Mucosa of gallbladder (tissue), 1 donor: ENCODE measurements around the gene CD36. TPM values are rescaled to one million over a fixed set of nuclear protein-coding genes. Genes with fewer than 3 reads are reported as not detected.
"Not testable (repeated sequence)": the region's sequence is repeated elsewhere in the genome, so short reads cannot be mapped to it uniquely, and the experiment has no call there.

Experiments used
- DNase-seq: peaks from one replicate; pipeline ENCODE4 v3.0.0-alpha.2; 2020; ENCODE audit warnings: low spot score
- total RNA-seq: library from RNA; stranded (reverse); gene quantifications from one replicate; pipeline ENCODE4 v1.2.1, GENCODE V29; 2021
- donor health status: DM: no; HTN: no; CAD: no.

Gene CD36
- total RNA-seq, 1 donor from 2014 or later = 35.8 TPM

DNA sequence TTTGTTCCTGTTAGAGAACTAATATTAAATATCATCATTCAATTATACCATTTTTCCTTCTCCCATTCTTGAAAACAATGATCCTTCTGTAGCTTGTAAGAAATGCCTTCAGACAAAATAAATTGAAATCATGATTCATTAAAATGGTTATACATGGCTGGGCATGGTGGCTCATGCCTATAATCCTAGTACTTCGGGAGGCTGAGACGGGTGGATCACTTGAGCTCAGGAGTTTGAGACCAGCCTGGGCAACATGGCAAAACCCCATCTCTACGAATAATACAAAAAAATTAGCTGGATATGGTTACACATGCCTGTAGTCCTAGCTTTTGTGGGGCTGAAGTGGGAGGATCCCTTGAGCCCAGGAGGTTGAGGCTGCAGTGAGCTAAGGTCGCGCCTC, 13.0 kb downstream of the CD36 start:
- no peak for DNase-seq

DNA sequence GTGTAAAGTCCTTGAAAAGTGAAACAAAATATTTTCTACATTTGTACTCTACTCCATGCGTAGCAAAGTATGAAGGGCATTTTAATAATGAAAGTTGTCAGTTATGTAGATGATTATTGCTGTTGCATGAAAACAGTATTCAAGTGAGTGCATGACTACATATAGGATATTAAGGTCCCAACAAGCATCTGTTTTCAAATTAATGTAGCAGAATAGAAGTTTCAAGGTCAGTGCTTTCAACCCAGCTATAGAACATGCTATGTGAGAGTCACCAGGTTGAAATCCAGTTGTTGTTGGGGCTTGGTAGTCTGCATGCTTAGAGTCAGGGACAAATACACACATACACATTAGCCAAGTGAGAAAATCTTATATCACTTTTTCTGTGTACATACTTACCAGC, 14.8 kb downstream of the CD36 start:
- DNase-seq = no peak

DNA sequence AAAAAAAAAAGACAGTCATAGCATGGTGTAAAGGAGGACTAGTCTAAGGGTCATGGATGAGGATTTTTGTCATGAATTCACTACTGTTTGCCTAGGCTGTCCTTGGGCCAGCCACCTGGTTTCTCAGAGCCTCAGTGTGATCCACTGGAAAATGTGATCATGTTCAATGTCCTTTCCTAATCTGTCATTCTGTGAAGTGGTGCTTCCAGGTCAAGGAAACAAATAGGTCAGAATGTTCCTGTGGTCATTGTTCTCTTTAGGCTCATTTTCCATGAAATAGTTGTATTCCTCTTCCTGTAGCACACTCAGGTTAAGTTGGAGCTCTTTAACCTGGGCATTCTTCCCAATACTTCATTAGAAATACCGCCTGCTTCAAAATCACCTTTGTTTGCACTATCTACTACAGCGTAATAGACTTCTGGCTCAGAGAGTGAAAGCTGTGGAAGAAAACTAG, 16.5 kb downstream of the CD36 start:
- no peak for DNase-seq

DNA sequence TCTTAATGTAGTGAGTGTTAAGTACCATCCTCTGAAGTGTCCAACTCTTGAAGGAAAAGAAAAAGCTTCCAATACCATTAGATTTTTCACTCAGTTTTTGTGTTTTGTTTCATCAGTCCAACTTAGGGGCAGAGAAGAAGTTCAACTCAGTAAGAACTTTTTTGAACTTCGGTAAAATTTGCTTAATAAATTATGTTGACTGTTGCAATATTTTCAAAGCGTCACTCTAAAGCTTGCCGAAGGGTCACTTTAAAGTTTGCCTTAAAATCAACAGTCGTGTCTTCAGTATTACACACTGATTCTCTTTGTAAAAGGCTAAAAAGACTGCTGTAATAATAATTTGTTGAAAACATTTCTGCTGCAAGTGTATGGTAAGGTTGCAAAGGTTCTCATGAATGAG, 17.6 kb downstream of the CD36 start:
- DNase-seq = no peak

DNA sequence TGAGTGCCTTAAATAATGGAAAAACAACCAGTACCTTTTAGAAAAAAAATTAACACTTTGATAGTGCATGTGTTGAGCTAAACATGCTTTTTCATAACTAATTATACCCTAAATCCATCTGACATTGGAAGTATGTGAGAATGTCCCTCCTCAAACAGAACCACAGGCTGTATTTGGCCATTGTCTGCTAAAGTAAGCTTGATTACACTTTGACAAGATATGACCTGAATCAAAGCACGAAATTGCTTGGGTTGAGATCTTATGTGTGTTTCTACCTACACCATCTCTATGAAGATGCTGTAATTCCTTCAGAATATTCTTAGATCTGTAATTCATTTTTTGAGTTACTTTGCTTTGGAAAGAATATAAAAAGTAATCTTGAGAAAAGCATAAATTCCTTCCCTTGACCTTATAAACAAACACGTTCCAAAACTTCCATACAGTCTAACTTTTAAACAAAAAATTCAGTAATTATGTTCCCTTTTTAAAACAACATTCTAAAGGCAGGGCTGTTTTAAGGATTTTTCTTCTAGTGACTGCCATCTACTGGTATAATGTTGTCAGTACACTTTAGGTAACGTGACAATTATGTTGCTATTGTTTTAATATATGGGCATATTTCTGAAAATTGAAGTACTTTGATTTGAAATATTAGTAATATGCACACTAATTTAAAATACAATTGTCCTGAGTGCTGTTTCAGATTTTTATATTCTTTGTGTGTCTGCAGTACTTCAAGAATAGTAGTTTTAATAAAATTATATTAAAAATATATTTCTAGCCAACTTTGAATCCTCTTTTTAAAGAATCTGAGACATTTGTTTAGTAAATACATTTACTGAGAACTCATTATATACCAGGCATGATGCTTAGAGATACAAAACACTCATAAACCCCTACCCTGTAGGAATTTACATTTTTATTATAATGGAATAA, 20.9 kb downstream of the CD36 start:
- no peak for DNase-seq

DNA sequence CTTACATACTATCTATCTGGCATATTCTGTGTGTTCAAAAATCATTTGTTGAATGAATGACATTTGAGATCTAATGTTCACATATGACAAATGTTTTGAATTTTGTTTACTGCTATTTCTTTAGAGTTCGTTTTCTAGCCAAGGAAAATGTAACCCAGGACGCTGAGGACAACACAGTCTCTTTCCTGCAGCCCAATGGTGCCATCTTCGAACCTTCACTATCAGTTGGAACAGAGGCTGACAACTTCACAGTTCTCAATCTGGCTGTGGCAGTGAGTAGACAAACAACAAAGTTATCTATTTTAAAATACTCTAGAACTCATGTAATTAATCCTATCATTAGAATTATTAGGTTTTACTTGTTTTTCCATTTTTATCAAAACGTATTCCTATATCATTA, 22.5 kb downstream of the CD36 start:
- DNase-seq = no peak

DNA sequence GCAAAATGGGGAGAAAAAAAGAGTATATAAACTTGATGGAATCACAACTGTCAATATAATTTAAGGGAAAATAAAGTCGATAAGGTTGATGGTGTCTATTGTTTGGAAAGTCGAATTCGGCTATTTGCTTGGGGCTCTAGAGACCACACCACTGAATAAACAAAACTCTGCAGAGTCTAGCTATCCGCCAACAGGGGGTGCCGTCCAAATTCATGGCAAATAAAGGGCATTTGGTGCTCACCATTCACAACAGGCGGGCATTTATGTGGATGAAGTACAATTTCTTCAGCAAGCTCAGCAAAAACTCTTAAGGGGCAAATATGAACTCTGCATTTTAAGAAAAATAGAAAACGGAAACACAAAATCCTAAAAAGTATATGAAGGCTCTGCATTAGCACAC, 23.3 kb downstream of the CD36 start:
- DNase-seq = no peak

DNA sequence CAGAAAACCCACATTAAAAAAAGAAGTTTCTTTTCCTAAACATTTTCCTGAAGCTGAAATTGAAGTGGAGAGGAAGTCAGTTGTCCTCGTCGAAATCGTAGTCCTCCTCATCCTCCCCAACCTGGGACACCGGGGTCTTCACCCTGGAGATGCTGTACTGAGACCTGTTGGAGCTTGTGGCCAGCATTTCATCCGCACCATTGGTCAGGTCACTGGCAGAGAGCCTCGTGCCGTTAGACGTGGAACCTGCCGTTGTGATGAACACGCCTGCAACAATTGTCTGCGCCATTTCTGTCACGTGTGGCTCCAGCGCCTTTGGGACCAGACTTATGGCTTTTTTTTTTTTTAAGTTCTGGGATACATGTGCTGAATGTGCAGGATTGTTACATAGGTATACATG, 23.8 kb downstream of the CD36 start:
- DNase-seq = no peak

DNA sequence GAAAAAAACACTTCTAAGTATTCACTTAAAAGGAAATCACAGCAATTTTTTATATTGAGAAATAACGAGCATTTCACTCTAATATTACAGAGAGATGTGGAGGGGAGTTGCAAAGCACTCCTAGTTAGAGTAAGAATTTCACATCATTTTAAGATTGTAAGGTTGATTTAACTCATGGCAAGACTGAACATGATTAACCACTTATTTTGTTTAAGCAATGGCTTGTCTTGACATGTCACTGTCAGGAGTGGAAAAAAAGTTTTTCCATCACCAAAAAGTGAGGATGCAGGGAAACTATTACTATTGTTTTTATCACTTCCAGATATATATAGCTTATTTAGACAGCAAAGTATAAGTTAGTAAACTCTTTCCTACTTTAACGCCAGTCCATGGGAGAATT, 27.1 kb downstream of the CD36 start:
- no peak for DNase-seq

DNA sequence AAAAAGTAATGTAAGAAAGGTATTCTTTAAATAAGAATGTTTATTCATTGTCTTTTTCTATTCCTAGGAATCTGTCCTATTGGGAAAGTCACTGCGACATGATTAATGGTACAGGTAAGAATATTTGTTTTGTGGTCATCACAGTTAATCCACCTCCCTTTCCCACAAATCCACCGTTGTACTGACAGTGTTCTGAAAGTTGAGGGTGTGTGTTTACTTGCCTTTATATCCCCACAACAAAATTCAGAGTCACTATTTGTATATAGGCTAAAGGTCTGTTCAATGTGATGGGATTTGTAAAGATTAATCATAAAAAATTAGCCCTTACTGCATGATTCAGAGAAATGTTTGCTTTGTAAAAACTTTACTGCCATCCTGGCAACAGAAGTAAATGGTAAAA, 27.9 kb downstream of the CD36 start:
- no peak for DNase-seq

DNA sequence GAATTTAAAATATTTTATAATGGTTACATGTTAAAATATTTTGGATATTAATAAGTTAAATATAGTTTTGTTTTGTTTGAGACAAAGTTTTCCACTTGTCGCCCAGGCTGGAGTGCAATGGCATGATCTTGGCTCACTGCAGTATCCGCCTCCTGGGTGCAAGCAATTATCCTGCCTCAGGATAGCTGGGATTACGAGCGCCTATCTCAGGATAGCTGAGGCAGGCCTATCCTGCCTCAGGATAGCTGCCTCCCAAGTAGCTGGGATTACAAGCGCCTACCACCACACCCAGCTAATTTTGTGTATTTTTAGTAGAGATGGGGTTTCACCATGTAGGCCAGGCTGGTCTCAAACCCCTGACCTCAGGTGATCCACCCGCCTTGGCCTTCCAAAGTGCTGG, 30.9 kb downstream of the CD36 start:
- DNase-seq = not testable (repeated sequence)

DNA sequence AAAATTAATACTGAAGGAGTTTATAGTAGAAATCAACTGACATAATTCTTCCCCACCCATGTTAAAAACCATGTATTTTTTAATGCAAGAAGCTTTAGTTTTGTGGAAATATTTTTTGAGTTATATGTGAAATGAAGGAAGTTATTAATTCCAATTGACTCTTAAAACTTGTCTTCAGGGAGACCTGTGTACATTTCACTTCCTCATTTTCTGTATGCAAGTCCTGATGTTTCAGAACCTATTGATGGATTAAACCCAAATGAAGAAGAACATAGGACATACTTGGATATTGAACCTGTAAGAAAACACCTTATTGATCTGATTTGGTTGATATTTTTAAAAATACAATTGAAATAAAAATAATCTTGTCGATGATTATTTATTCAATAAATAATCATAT, 33.3 kb downstream of the CD36 start:
- DNase-seq = no peak

DNA sequence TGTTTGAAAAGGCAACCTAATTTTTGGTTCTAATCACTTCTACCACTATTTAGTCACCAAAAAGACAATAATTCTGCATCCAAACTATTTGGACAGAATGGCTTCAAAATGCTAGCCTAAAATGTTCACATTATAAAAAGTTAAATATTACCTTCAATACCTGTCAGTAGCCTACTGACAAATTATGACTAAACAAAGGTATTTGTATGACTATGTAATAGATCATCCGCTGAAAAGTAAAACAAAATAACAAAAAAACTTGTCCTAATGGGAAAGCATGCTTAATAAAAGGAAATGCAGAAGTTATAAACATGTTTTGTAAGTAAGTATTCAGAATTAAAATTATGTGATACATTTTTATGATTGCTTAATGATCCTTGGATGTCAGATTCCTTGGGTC, 36.6 kb downstream of the CD36 start:
- DNase-seq = no peak

DNA sequence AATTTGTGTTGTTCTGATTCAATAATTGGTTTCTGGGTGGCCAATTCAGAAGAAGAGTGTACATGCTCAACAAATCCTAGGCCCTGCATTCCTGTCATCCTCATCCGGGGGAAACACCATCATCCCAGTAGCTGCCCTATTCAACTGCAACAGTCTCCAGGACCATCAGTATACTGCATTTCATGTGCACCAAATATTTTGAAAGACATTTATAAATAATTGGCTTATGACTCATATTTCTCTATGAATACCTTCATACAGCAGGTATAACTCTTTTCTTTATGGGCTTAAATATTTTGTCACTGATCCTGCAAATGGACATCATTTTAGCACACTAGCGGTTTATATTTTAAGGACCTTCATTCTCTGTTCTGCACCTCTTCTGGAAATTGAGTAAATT, 38.0 kb downstream of the CD36 start:
- no peak for DNase-seq

DNA sequence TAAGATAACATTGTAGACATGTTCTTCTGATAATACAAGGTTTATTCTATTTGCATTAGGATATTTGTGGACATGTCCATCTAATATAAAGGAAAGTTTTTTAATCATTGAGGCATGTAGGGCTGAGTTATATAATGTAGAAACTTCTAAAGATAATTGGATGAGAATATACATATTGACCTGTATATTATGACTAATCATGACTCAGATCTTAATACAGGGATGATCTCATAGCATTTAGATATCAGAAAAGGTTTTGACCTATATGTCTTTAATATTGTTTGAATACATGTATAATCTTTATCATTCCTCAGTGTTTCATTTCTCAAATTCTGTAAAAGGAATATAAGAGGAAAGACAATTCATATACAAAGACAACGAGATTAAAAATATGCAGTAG, 39.2 kb downstream of the CD36 start:
- DNase-seq = no peak

DNA sequence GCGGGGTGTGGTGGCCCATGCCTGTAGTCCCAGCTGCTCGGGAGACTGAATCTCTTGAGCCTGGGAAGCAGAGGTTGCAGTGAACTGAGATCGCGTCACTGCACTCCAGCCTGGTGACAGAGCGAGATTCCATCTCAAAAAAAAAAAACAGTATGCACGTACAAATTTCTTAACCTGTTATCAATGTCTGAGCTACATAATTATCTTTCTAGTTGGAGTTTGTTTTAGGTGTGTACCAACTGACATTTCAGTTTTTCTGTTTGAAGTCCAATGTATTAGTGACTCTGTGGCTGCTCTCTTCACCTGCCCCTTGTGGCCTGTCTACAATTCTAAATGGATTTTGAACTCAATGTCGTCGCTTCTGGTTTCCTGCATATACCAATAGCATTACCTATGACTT, 40.3 kb downstream of the CD36 start:
- DNase-seq = no peak

DNA sequence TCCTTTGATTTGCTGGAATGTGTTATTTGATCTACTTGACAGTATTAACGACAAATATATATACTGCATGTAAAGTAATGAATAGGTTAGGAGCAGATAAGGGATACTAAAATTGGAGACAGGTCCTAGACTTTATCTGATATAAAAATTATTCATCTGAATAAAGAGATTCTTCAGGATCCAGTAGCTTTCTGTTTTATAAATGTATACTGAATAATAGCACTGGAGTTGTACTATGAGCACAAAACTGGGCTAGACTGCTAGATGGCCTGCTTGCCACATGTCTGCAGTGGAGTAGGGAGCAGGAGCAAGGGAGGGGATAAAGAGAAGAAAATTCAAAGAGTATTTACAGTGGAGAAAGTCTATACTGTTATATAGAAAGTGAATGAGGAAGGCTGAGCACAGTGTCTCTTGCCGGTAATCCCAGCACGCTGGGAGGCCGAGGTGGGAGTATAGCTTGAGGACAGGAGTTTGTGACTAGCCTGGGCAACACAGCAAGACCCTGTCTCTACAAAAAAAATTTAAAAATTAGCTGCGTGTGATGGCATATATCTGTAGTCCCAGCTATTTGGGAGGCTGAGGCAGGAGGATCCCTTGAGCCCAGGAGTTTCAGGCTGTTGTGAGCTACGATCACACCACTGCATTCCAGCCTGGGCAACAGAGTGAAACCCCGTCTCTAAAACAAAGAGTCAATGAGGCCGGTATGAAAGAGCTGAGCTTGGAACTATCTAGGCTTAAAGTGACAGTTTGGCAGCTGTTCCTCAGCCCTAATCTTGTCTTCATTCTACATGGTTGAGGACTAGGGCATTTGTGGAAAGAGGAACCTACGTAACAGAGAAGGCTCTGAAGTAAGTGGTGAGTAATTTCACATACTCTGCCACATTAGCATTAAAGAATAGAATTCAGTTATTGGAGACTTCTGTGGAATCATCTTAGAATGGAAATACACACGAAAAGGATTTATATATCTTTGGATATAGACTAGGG, 41.8 kb downstream of the CD36 start:
- DNase-seq = no peak

DNA sequence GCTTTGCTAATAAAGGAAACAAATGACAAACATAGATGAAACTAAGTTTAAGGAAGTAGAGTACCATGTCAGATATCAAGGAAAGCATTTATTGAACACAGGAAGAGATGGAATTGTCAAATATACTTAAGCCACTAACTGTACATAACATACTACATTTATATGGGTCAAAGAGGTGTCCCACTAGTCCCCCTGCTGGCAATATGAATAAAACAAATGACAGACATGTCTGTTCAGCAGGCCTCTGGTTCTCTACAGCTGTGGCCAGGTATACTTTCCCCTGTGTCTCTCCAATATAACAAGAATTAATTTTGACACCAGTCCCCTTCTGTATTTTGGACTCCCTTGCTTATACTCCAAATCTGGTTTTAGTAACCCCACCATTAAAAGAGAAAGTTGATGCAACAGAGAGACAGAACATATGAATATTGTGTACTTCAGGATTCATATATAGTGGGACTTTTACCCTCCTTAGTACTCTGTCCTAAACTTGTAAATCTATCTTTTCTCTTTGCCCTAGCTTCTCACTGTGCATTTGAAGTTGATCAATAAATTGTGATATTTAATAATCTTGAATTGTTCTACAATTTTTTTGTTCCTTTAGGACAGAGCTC, 42.9 kb downstream of the CD36 start:
- no peak for DNase-seq

DNA sequence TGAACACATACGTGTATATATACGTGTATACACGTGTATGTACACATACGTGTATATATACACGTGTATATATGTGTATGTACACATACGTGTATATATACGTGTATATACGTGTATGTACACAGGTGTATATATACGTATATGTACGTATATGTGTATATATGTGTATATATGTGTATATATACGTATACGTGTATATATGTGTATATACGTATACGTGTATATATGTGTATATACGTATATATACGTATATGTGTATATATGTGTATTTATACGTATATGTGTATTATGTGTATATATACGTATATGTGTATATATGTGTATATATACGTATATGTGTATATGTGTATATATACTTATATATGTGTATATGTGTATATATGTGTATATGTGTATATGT, 44.3 kb downstream of the CD36 start:
- no peak for DNase-seq

DNA sequence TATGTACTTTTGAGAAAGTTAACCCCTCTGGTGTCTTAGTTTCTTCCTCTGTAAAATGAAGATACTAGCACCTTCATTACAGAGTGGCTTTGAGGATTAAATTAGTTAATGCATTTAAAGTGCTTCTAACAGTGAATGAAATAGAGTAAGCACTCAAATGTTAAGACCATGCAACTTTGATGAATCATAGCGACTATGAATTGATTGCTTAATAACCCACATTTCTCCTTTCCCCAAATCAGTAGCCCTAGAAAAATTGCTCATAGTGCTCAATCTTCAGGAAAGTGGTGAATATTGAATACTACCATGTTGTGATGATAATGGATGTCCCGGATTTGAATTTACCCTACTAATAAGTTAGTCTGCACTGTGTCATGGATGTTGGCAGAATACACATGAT, 48.1 kb downstream of the CD36 start:
- no peak for DNase-seq

DNA sequence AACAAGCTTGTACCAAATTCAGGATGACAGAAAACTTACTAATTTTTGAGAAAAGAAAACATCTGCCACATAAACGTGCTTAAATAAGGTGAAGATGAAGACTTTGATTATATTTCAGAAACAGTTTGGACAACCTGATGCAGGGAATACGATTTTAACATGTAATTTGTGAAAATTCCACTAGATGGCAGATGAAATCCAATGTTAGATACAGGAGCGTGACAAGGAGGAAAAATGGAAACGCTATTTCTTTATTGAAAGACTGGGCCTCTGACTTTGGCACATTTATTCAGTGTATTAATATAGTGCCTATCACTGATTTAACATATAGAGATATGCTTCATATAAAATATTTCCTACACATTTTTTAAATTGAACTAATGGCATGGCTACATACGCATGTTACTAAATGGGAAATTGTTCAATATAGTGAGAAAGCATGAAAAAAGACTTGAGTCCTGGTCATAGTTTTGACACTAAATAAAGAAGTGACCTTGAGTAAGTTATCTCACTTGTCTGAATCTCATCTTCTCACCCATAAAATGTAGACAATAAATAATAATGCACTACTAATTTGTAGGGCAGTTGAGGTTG, 60.7 kb downstream of the CD36 start:
- DNase-seq = no peak

DNA sequence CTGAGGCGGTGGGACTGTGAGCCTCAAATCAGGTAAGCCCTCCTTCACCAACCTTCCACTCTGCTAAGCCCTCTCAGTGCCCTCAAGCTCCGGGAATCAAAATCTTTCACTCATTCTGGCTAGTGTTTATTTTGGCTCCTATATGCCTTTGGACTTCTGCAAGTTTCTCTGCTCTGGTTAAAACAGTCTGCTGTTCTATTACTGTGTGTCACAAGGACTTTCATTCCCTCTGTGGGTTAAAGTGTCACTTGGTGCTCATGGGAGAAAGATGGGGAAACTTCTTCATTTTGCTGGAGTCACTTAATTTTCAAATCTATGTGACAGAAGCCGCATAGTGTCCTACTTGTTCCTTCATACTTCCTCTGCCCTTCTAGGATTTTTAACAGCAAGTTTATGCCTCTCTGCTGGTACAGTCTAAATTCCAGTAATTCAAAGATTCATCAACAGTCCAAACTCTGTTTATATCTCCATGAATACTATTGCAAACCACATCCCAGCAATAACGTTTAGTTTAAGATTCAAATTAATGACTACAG, 61.3 kb downstream of the CD36 start:
- no peak for DNase-seq
